Upper lobe of left lung (tissue), 6 donors: Measurements from ENCODE around the gene TSPYL4. TPM values are rescaled to one million over a fixed set of nuclear protein-coding genes. Genes with fewer than 3 reads are reported as not detected.

Experiments used
- ATAC-seq, 2 donors: fragments of 200-7000 bp; cut with Tn5 transposase; one replicate each; pipeline ENCODE4 v1.9.1; 2022; ENCODE audit warnings: mild to moderate bottlenecking in 2 of 2, moderate library complexity in 2 of 2; ENCODE audit not compliant: low FRiP score in 2 of 2
- DNase-seq, 2 donors: peaks; one replicate each; pipeline ENCODE4 v3.0.0-alpha.2; 2019 to 2020
- H3K27ac ChIP-seq, 4 donors: fragments of 200-600 bp; sonication (generic); one replicate each; pipeline ENCODE4 v1.5.1; 2016 to 2019
- H3K27me3 ChIP-seq, 4 donors: fragments of 200-600 bp; sonication (generic); one replicate each; pipeline ENCODE4 v1.5.1; 2017 to 2019
- H3K36me3 ChIP-seq, 4 donors: fragments of 200-600 bp; sonication (generic); one replicate each; pipeline ENCODE4 v1.5.1; 2016 to 2019
- H3K4me1 ChIP-seq, 4 donors: fragments of 200-600 bp; sonication (generic); one replicate each; pipeline ENCODE4 v1.5.1; 2018 to 2019
- H3K4me3 ChIP-seq, 4 donors: fragments of 200-600 bp; sonication (generic); one replicate each; pipeline ENCODE4 v1.5.1; 2017 to 2019; ENCODE audit warnings: mild to moderate bottlenecking in 2 of 4, moderate library complexity in 1 of 4
- H3K9me3 ChIP-seq, 4 donors: fragments of 200-600 bp; sonication (generic); one replicate each; pipeline ENCODE4 v1.5.1; 2018 to 2019
- EP300 ChIP-seq, 4 donors: sonication (generic); formaldehyde crosslinking; IDR thresholded peaks; one replicate each; pipeline ENCODE4 v1.5.1; 2017; ENCODE audit warnings: antibody characterized with exemption in 4 of 4, control low read depth in 2 of 4
- POLR2A ChIP-seq, 4 donors: fragments of 450-650 bp; IDR thresholded peaks; one replicate each; pipeline ENCODE4 v1.5.1; 2016 to 2017; ENCODE audit warnings: antibody characterized with exemption in 4 of 4, mild to moderate bottlenecking in 2 of 4
- POLR2AphosphoS5 ChIP-seq, 2 donors: sonication (generic); formaldehyde crosslinking; IDR thresholded peaks; one replicate each; pipeline ENCODE4 v1.5.1; 2017; ENCODE audit warnings: antibody characterized with exemption in 2 of 2
- WGBS, 2 donors: methylation state at CpG; one replicate each; pipeline ENCODE4 v1.1.5; 2017 to 2018; 5-methylcytosine and 5-hydroxymethylcytosine counted together
- total RNA-seq, 6 donors: library from RNA; depleted of rRNA in 4 of 6; stranded (reverse); fragments of >200 nt in 4 of 6; gene quantifications; one replicate each; pipeline versions ENCODE4 v1.1.0 to v1.2.1, GENCODE V29; 2016 to 2021
- TF ChIP-seq, protein P1 (sequence below), 6 experiments: fragments of 450-650 bp in 4 of 6; fragments of 200-600 bp in 2 of 6; sonication (generic) in 2 of 6; IDR thresholded peaks; one replicate each; pipeline ENCODE4 v1.5.1; 2016 to 2019; ENCODE audit warnings: antibody characterized with exemption in 6 of 6
- donor health status: DM: no; HTN: no; CAD: no; lungs with moderate emphysema.
- donor health status: DM: no; HTN: yes; CAD: no; lungs with severe emphysema.

The TSPYL4 gene
- total RNA-seq, 6 donors from 2014 or later = 4.4 to 13.0 (median 9.4) TPM

DNA sequence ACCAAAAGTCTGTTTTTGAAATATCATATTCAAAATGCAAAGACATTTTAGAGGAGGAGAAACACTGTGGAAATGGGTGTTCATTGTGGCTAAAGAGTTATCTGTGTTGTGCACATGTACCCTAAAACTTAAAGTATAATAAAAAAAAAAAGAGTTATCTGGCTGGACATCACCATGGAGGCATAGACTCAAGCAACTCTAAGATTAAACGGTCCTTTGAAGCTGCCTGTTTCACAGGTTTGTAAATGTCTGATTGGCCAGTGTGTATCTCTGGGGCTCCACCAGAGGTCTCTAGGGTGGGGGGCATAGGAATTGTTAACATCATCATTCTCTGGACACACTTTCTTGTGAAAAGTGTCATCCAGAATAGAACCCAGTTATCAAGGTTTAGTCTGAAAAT is 39.2 kb downstream of the TSPYL4 start:
- Histone ChIP-seq H3K27ac (no peak overlapping the region), H3K36me3 (no peaks in the 10 kb centered on the region), H3K27me3 (no peaks in the 10 kb centered on the region), H3K9me3 (no peaks in the 10 kb centered on the region), H3K4me3 (no peak overlapping the region), H3K4me1 (peaks cover 0 to 4% (median 0%) of the 10 kb centered on the region in 4 donors)
- WGBS, 2 donors = 81 to 85% methylated on average over 1 of the region's 1 CpG
- DNase-seq = no peak
- no peak for ATAC-seq
- TF ChIP-seq POLR2AphosphoS5 (IDR thresholded peaks at IDR 0.05) (no peak), EP300 (IDR thresholded peaks at IDR 0.05) (no peak), POLR2A (IDR thresholded peaks at IDR 0.05) (no peak)
- TF ChIP-seq, protein P1, sequence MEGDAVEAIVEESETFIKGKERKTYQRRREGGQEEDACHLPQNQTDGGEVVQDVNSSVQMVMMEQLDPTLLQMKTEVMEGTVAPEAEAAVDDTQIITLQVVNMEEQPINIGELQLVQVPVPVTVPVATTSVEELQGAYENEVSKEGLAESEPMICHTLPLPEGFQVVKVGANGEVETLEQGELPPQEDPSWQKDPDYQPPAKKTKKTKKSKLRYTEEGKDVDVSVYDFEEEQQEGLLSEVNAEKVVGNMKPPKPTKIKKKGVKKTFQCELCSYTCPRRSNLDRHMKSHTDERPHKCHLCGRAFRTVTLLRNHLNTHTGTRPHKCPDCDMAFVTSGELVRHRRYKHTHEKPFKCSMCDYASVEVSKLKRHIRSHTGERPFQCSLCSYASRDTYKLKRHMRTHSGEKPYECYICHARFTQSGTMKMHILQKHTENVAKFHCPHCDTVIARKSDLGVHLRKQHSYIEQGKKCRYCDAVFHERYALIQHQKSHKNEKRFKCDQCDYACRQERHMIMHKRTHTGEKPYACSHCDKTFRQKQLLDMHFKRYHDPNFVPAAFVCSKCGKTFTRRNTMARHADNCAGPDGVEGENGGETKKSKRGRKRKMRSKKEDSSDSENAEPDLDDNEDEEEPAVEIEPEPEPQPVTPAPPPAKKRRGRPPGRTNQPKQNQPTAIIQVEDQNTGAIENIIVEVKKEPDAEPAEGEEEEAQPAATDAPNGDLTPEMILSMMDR (IDR thresholded peaks at IDR 0.05) = no peak

DNA sequence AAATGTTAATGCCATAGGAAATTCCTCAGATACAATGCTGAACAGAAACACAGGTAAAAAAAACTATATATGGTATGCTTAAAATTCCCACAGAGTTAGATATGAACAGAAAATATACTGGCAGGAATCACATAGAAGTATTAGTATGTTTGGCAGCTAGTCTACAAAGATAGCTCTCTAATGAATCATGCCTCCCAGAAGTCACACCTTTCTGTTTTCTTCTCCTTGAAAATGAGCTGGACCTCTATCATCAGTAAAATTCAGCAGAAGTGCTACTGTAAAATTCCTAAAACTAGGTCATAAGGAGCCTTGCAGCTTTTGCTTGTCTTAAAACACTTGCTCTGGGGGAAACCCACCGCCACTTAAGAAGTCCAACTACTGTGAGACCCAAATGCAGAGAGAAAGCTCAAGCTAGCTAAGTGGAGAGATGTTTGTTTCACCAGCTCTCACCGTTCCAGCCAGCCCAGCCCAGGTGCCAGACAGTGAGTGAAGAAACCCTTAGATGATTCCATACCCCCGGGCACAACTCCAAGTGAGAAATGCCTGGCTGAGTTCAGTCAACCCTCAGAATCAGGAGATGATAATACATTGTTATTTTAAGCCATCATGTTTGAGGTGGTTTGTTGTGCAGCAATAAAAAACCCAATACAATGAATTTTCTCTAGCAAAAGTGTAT is 43.0 kb downstream of the TSPYL4 start:
- H3K4me3 ChIP-seq = no peak overlapping the region
- ATAC-seq = peak in 1 of 2 donors; percentile 44
- H3K27ac ChIP-seq = no peak overlapping the region
- no peaks in the 10 kb centered on the region for H3K9me3 ChIP-seq
- TF ChIP-seq POLR2A (IDR thresholded peaks at IDR 0.05) (no peak), EP300 (IDR thresholded peaks at IDR 0.05) (no peak), POLR2AphosphoS5 (IDR thresholded peaks at IDR 0.05) (no peak)
- TF ChIP-seq, protein P1 (IDR thresholded peaks at IDR 0.05) = no peak
- WGBS, 2 donors = 52 to 54% methylated on average over 3 of the region's 3 CpGs
- H3K36me3 ChIP-seq = no peaks in the 10 kb centered on the region
- no peaks in the 10 kb centered on the region for H3K4me1 ChIP-seq
- peak in 1 of 2 donors; percentile 31 for DNase-seq
- no peaks in the 10 kb centered on the region for H3K27me3 ChIP-seq

DNA sequence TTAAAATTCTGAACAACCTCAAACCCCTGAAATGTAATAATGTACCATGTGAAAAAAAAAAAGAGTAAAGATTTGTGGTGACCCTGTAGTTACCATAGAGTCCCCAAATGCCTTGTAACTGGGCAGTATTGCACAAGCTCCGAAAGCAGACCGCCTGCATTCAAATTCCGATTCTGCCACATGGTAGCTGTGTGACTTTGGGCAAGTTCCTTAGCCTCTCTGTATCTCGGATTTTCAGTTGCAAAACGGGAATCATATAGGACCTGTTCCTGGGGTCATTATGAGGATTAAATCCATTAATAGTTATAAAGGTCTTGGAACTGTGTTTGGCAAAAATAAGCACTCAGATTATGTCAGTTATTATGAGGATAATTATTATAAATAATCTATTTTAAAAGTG is 43.6 kb downstream of the TSPYL4 start:
- H3K27ac ChIP-seq = no peak overlapping the region
- no peak overlapping the region for H3K4me3 ChIP-seq
- H3K4me1 ChIP-seq = no peaks in the 10 kb centered on the region
- no peaks in the 10 kb centered on the region for H3K36me3 ChIP-seq
- no peak for ATAC-seq
- H3K27me3 ChIP-seq = no peaks in the 10 kb centered on the region
- TF ChIP-seq, protein P1 (IDR thresholded peaks at IDR 0.05) = no peak
- no peak for TF ChIP-seq EP300 (IDR thresholded peaks at IDR 0.05)
- no peak for TF ChIP-seq POLR2A (IDR thresholded peaks at IDR 0.05)
- no peak for TF ChIP-seq POLR2AphosphoS5 (IDR thresholded peaks at IDR 0.05)
- DNase-seq = no peak
- no peaks in the 10 kb centered on the region for H3K9me3 ChIP-seq
- 94% methylated on average over 5 of the region's 5 CpGs for WGBS, 2 donors

DNA sequence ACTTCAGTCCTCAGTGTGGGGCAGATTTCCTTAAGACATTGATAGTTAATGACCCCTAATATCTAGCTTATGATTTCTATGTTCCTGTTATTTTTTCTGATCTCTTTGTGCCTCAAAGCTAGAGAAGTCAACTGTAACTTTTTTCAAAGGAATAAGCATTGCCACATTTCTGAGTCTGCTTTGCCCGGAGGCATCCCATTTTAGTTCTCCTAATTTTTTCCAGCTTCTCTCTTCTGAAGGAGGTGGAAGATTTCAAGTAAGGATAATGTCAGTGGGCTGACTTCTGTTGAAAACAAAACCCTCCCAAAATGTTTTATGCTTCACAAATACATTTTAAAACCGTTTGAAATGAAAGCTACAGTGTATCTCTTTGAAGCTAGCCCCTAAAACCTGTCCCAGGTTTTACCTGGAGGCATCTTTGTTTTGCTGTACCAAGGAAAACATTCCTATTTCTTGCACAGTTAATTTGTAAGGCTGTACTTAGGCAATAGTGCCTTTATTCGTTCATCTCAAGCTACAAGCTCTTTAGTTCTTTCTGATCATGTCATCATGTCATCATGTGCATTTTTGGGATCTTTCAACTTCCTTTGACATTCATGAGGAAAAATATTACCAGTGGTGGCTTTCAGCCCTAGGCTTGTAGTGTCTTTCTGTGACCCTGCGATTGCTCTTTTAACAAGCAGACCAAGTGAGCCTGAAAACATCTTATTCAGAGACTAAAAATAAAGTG is 45.7 kb downstream of the TSPYL4 start:
- 85 to 86% methylated on average over 4 of the region's 4 CpGs for WGBS, 2 donors
- ATAC-seq (no peak), DNase-seq (no peak)
- H3K27me3 ChIP-seq = no peaks in the 10 kb centered on the region
- no peaks in the 10 kb centered on the region for H3K36me3 ChIP-seq
- no peak overlapping the region for H3K4me3 ChIP-seq
- no peaks in the 10 kb centered on the region for H3K4me1 ChIP-seq
- TF ChIP-seq, protein P1 (IDR thresholded peaks at IDR 0.05) = no peak
- TF ChIP-seq EP300 (IDR thresholded peaks at IDR 0.05) (no peak), POLR2A (IDR thresholded peaks at IDR 0.05) (no peak), POLR2AphosphoS5 (IDR thresholded peaks at IDR 0.05) (no peak)
- no peaks in the 10 kb centered on the region for H3K9me3 ChIP-seq
- no peak overlapping the region for H3K27ac ChIP-seq
